Stimulated activated naive B cell treated with anti-CD40 and anti-IgM and Interleukin-4, amounts not matched to agents 10 μg/mL and 1 μg/mL and 100 μg/mL, for 72 hours (primary cell): ENCODE data around the gene PARP12.

Experiments used
- ATAC-seq, 2 donors: fragments of 150-1000 bp; cut with Tn5 transposase; replicated peaks; 2 replicates each; pipeline ENCODE4 v1.10.0; 2021; ENCODE audit warnings: moderate library complexity in 1 of 2
- DNase-seq: peaks from one replicate; pipeline ENCODE4 v3.0.0; 2021
- H3K27ac Mint-ChIP-seq: one replicate; pipeline ENCODE4 v1.8.0; 2022; ENCODE audit warnings: mild to moderate bottlenecking, mixed read lengths
- H3K27me3 Mint-ChIP-seq, 2 donors: one replicate each; pipeline ENCODE4 v1.8.0; 2022; ENCODE audit warnings: mixed read lengths in 2 of 2
- H3K36me3 Mint-ChIP-seq, 2 donors: one replicate each; pipeline ENCODE4 v1.8.0; 2022; ENCODE audit warnings: mixed read lengths in 2 of 2, mild to moderate bottlenecking in 1 of 2
- H3K4me1 Mint-ChIP-seq, 2 donors: one replicate each; pipeline ENCODE4 v1.8.0; 2022; ENCODE audit warnings: mixed read lengths in 2 of 2, mild to moderate bottlenecking in 1 of 2
- H3K4me3 Mint-ChIP-seq, 2 donors: one replicate each; pipeline ENCODE4 v1.8.0; 2022; ENCODE audit warnings: mild to moderate bottlenecking in 2 of 2, mixed read lengths in 2 of 2, moderate library complexity in 1 of 2
- H3K9me3 Mint-ChIP-seq, 2 donors: one replicate each; pipeline ENCODE4 v1.8.0; 2022; ENCODE audit warnings: mixed read lengths in 2 of 2, mild to moderate bottlenecking in 1 of 2

PARP12 gene

GRCh38 chr7:139976838-139977656 is 85.7 kb downstream of the PARP12 start:
- H3K9me3 Mint-ChIP-seq: peaks cover 2 to 3% of the 10 kb centered on the region in 2 donors
- DNase-seq (no peak), ATAC-seq (no peak)
- H3K36me3 Mint-ChIP-seq: peaks cover 2 to 6% of the 10 kb centered on the region in 2 donors
- no peak overlapping the region for H3K4me3 Mint-ChIP-seq
- H3K4me1 Mint-ChIP-seq: peaks cover 3 to 12% of the 10 kb centered on the region in 2 donors
- no peaks in the 10 kb centered on the region for H3K27me3 Mint-ChIP-seq
- no peak overlapping the region for H3K27ac Mint-ChIP-seq

- Mint-ChIP-seq H3K27me3 (no peaks in the 10 kb centered on the region), H3K4me3 (no peak overlapping the region), H3K4me1 (peaks cover 3 to 12% of the 10 kb centered on the region in 2 donors), H3K9me3 (peaks cover 2 to 3% of the 10 kb centered on the region in 2 donors), H3K27ac (no peak overlapping the region), H3K36me3 (peaks cover 2 to 6% of the 10 kb centered on the region in 2 donors)
- ATAC-seq: no peak
- DNase-seq: no peak
Observed at GRCh38 chr7:139976055-139976837, 86.5 kb downstream of the PARP12 start.

GRCh38 chr7:139974179-139974811 is 88.5 kb downstream of the PARP12 start:
- Mint-ChIP-seq H3K27ac (no peak overlapping the region), H3K36me3 (peaks cover 2 to 6% of the 10 kb centered on the region in 2 donors), H3K9me3 (peaks cover 2 to 3% of the 10 kb centered on the region in 2 donors), H3K27me3 (no peaks in the 10 kb centered on the region), H3K4me1 (peaks cover 2 to 11% of the 10 kb centered on the region in 2 donors), H3K4me3 (no peak overlapping the region)
- DNase-seq (no peak), ATAC-seq (no peak)
